GM04503 (cell line): ENCODE measurements around the gene TIMM17A.

ENCODE experiments used
- DNase-seq: peaks from one replicate; pipeline ENCODE4 v3.0.0-alpha.2; 2012; ENCODE audit warnings: low read depth

The TIMM17A gene

GRCh38 chr1:201983380-201983805 is 28.1 kb downstream of the TIMM17A start:
- peak; percentile 47 for DNase-seq

DNA sequence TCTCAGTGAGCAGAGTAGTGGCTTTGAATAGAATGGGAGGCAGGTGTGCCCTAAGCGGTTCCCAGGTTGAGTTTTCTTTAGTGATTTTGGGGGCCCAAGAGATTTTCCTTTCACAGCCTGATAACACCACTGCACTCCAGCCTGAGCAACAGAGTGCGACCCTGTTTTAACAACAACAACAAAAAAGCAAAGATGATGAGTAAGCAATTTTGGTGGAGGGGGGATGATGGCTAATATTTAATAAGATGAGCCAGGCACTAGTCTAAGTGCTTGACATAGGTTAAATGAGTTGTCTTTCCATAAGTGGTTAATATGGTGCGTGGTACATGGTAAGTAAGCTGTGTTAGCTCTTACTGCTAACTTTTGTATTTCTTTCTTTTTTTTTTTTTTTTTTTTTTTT is 29.1 kb downstream of the TIMM17A start:
- no peak for DNase-seq

DNA sequence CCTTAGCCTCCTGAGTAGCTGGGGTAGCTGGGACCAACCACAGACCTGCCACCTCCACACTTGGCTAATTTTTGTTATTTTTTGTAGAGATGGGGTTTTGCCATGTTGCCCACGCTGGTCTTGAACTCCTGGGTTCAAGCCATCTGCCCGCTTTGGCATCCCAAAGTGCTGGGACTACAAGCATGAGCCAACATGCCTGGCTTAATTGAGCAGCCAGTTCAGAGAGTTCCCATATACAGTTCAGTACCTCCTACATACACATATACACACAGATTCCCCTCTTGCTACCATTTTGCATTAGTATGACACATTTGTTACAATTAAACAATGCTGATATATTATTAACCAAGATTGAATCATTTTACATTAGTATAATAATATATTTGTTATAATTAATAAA is 30.1 kb downstream of the TIMM17A start:
- no peak for DNase-seq

GRCh38 chr1:201988601-201989000 is 33.3 kb downstream of the TIMM17A start:
- no peak for DNase-seq

GRCh38 chr1:201989354-201990128 is 34.2 kb downstream of the TIMM17A start:
- DNase-seq: no peak

DNA sequence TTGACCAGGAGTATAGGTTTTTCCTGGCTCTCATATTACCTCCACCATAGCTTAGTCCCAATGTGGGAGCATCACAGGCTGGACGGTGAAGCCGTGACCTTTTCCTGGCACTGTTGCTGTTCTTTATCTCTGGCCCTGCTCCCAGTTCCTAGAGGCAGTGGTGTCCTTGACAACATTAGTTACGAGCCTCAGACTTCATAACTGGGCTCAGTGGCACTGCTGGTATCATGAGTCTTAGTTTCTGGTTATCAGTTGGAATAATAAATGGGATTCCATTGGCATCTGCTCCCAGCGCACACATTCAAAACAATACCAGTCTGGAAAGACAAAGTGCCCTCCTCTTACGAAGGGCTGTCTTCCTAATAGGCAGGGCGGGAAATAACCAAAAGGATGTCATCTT is 35.1 kb downstream of the TIMM17A start:
- no peak for DNase-seq

GRCh38 chr1:201999625-202000238 is 44.4 kb downstream of the TIMM17A start:
- no peak for DNase-seq

DNA sequence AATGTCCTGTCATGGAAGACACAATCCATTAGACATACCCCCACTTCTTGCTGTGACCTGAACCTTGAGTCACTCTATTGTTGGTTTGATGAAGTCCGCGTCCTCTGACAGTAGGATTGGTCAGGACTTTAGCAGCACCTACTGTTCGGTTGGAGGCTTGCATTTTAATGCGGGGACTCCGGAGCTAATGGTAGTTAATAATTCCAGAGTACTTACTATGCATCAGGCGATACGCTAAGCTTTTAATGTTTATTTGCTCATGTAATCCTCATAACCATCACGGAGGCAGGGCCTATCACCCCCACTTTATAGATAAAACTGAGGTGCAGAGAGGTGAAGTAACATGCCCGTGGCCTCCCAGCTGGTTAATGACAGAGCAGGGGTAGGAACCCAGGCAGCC is 47.2 kb downstream of the TIMM17A start:
- no peak for DNase-seq

GRCh38 chr1:202004711-202005110 is 49.4 kb downstream of the TIMM17A start:
- DNase-seq: no peak

DNA sequence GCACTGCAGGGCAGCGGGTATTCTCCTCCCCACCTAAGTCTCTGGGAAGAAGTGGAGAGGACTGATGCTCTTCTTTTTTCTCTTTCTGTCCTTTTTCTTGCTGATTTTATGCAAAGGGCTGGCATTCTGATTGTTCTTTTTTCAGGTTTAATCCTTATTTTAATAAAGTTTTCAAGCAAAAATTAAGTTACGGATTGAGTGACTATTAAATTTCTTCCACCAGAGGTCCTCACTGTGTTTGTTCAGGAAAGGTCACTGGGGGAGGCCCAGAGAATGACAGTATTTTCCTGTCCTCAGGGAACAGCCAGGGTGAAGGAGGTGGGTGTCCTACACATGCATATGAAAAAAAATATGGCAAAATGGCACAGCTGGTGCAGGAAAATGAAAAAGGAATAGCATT is 50.7 kb downstream of the TIMM17A start:
- DNase-seq: no peak

DNA sequence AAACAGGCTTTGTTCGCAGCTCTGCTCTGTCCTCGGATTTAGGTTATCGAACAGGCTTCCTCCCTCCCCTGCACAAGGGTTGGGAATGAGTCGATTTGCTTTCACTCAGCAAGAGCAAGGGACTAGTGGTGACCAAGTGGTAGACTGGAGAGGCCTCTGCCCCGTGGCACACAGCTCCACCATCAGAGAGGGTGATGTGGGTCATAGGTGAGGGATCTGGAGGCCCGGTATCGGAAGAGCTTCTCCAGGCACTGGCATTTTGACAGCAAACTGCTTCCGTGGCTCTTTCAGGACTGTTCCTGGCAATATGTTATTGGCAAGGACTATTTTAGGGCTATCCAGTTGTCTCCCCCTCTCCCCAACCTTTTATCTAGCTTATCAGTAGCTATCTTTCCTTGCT is 52.0 kb downstream of the TIMM17A start:
- DNase-seq: no peak

- no peak for DNase-seq
These were observed 52.6 kb downstream of the TIMM17A start for GRCh38 chr1:202007805-202008489.

DNA sequence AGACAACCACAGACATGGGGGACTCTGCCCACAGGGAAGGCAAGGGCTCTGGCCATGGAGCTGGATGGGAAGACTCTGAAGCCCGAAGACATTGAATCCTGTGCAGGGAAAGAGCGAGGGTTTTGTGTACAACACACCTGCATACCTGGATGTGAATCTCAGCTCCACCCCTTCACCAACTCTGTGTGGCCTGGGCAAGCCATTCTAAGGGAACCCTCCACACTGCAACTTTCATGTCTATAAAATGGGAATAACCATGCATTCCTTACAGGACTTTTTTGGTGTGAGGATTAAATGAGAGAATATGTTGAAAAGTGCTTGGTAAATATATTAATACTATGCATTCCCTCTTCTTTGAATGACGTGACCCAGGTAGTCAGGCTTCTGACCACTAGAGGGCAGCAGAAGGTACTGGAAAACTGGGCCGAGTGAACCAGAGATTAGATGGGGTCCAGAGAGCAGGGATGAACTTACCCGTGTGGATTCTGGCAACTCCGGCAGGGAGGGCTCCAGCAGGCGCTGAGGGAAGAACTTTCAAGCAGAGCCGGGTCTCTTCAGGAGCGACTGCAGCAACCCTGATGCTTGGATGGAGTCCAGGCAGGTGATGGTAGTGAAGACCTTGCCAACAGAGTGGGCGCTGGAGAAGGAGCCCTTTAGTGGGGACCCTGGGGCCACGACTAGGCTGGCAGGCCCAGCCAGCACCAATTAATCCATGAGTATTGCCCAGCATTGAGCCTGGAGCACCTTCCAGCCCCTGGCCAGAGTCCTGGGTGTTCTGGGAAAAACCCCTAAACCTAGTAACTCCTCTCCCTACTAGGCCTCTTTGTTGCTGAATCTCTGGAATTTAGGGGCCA is 54.2 kb downstream of the TIMM17A start:
- no peak for DNase-seq

GRCh38 chr1:202010180-202011015 is 55.1 kb downstream of the TIMM17A start, which contains the start of gene ELF3:
TSS of gene ELF3 (plus strand) at chr1:202010587. CDS start at chr1:202011137, 550 bp downstream.
- DNase-seq: no peak

DNA sequence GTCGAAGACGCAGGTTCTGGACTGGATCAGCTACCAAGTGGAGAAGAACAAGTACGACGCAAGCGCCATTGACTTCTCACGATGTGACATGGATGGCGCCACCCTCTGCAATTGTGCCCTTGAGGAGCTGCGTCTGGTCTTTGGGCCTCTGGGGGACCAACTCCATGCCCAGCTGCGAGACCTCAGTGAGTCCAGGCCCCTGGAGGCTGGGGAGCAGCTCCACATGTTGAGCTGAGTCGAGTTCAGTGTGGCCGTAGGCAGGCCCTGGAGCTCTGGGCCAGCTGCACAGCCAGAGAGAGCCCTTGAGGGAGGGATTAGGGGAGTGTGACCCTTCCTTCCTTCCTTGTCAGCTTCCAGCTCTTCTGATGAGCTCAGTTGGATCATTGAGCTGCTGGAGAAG is 56.7 kb downstream of the TIMM17A start:
- no peak for DNase-seq

DNA sequence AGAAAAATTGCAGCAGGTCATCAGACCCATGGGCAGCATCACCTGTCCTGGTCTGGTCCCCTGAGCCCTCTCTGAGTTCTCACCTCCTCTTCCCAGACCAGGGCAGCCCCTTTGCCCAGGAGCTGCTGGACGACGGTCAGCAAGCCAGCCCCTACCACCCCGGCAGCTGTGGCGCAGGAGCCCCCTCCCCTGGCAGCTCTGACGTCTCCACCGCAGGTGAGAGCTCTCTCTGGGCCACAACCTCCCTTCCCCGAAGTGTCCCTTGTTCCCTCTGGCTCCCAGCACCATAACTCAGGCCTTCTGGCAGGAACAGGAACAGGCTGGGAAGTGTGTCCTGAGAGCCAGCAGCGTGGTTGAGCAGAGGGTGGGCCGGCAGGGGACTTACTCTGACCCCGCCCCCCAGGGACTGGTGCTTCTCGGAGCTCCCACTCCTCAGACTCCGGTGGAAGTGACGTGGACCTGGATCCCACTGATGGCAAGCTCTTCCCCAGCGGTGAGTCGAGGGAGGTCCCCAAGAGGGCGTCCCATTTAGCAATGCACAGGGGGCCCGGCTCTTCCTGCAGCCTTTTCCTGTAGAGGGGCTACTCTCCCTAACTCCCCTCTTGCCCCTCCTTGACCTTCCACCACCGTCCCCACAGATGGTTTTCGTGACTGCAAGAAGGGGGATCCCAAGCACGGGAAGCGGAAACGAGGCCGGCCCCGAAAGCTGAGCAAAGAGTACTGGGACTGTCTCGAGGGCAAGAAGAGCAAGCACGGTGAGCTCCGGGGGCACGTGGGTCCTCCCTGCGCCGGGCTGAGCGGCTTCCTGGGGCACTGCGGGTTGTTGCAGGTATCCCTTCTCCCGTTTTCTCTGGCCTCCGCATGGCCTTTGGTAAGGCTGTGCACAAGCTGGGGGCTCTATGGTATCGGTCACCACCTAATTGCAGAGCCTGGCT is 57.5 kb downstream of the TIMM17A start:
- no peak for DNase-seq

DNA sequence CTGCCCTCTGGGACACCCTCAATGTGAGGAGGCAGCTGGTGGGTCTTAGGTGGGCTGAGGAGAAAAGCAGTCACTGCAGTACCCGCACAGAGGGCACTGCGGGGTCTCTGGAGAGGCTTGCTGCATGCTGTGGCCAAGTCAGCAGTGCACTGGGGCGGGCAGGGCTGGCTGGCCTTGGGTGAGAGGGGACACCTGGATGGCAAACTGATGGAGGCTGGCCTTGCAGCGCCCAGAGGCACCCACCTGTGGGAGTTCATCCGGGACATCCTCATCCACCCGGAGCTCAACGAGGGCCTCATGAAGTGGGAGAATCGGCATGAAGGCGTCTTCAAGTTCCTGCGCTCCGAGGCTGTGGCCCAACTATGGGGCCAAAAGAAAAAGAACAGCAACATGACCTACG is 58.3 kb downstream of the TIMM17A start:
- no peak for DNase-seq

DNA sequence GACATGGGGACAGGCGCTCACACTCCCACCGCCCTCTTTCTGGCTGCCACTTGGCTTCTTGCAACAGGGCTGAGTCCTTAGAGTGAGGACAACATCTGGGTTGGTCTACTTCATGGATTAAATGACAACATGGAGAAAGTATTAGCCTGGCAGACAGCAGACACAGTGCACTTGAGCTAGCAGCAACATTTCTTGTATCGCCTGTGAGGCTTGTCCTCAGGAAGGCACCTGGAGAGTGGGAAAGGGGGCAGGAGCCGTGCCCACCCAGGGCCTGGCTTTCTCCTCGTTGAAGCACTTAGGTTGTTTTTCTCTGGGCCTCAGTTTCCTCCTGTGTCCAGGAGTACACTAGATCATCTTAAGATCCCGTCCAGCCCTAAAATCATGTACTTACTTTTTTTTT is 58.8 kb downstream of the TIMM17A start:
- no peak for DNase-seq

DNA sequence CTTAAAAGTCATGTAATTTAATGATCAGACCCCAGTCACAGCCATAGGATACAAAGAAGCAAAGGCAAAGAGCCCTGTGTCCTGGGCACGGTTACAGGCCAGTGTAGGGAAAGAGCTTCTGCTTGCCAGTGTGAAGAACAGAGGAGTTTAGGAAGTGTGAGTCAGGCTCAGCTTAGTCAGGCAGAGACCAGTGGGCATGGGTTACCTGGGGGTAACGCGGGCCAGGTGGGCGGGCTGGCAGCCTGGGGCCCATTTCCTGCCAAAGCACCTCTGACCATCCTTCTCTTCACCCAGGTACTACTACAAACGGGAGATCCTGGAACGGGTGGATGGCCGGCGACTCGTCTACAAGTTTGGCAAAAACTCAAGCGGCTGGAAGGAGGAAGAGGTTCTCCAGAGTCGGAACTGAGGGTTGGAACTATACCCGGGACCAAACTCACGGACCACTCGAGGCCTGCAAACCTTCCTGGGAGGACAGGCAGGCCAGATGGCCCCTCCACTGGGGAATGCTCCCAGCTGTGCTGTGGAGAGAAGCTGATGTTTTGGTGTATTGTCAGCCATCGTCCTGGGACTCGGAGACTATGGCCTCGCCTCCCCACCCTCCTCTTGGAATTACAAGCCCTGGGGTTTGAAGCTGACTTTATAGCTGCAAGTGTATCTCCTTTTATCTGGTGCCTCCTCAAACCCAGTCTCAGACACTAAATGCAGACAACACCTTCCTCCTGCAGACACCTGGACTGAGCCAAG is 59.8 kb downstream of the TIMM17A start:
- no peak for DNase-seq

- no peak for DNase-seq
These were observed 60.3 kb downstream of the TIMM17A start for GRCh38 chr1:202015662-202015937.
